Transverse colon (tissue), 4 donors: ENCODE results near the gene TBC1D2B.

Experiments
- CTCF ChIP-seq, 5 experiments: fragments of 200-600 bp in 3 of 5; fragments of 450-650 bp in 2 of 5; sonication (generic) in 3 of 5; IDR thresholded peaks; 1 replicate in 2 of 5; 2 replicates in 3 of 5; pipeline ENCODE4 v1.5.1; 2016 to 2017; ENCODE audit warnings: antibody characterized with exemption in 5 of 5, inconsistent platforms in 3 of 5, mild to moderate bottlenecking in 2 of 5, moderate library complexity in 1 of 5
- EP300 ChIP-seq: sonication (generic); formaldehyde crosslinking; IDR thresholded peaks from one replicate; pipeline ENCODE4 v1.6.1; 2017; ENCODE audit warnings: antibody characterized with exemption, low read depth
- POLR2A ChIP-seq: fragments of 450-650 bp; IDR thresholded peaks from one replicate; pipeline ENCODE4 v1.6.1; 2016; ENCODE audit warnings: antibody characterized with exemption, mild to moderate bottlenecking, moderate library complexity
- POLR2AphosphoS5 ChIP-seq, 3 donors: sonication (generic); formaldehyde crosslinking; IDR thresholded peaks; one replicate each; pipeline ENCODE4 v1.6.1; 2016; ENCODE audit warnings: antibody characterized with exemption in 3 of 3

GRCh38 chr15:78098131-78098755 lies 20.7 kb upstream of the TBC1D2B start:
- no peak for TF ChIP-seq CTCF (IDR thresholded peaks at IDR 0.05)
- TF ChIP-seq POLR2AphosphoS5 (IDR thresholded peaks at IDR 0.05): no peak
- TF ChIP-seq POLR2A: no peak
- TF ChIP-seq EP300: no peak
